Ovary (tissue), 9 donors: ENCODE measurements around the gene MOCS1. TPM values are rescaled to one million over a fixed set of nuclear protein-coding genes. Genes with fewer than 3 reads are reported as not detected.

Experiments
- DNase-seq, 5 donors: peaks; one replicate each; pipeline ENCODE4 v3.0.0-alpha.2; 2019 to 2020
- H3K27ac ChIP-seq, 2 donors: fragments of 200-600 bp; one replicate each; pipeline versions ENCODE4 v1.5.1 to v1.8.0; 2019 to 2022
- H3K27me3 ChIP-seq: fragments of 200-600 bp; one replicate; pipeline ENCODE4 v1.8.0; 2022
- H3K36me3 ChIP-seq: fragments of 200-600 bp; sonication (generic); one replicate; pipeline ENCODE4 v1.5.1; 2019
- H3K4me1 ChIP-seq: one replicate; pipeline ENCODE4 v1.8.1; 2013; ENCODE audit warnings: mild to moderate bottlenecking, moderate library complexity; ENCODE audit not compliant: insufficient read depth
- H3K4me3 ChIP-seq: fragments of 200-600 bp; sonication (generic); one replicate; pipeline ENCODE4 v1.5.1; 2017
- H3K9me3 ChIP-seq, 2 donors: fragments of 200-600 bp in 1 of 2; sonication (generic) in 1 of 2; one replicate each; pipeline versions ENCODE4 v1.5.1 to v1.8.1; 2013 to 2019; ENCODE audit warnings: mild to moderate bottlenecking in 1 of 2, moderate library complexity in 1 of 2
- EP300 ChIP-seq: sonication (generic); formaldehyde crosslinking; IDR thresholded peaks from one replicate; pipeline ENCODE4 v1.6.1; 2017; ENCODE audit warnings: antibody characterized with exemption
- POLR2A ChIP-seq: fragments of 450-650 bp; IDR thresholded peaks from one replicate; pipeline ENCODE4 v1.6.1; 2017; ENCODE audit warnings: antibody characterized with exemption, mild to moderate bottlenecking, moderate library complexity
- WGBS, 3 donors: extraction: QIAGEN DNeasy Blood & Tissue Kit in 1 of 3; methylation state at CpG; one replicate each; pipeline versions ENCODE4 v1.1.5 to v1.1.7; 2013 to 2017; 5-methylcytosine and 5-hydroxymethylcytosine counted together
- intact Hi-C, 4 donors: fragments of 100-400 bp; cut with DNase I; formaldehyde crosslinking; loops; one replicate each; pipeline versions ENCODE4 v1.11.0 to v1.15.1; 2022 to 2023
- polyA plus RNA-seq, 2 donors: library from polyadenylated mRNA; stranded (reverse); fragments of 200-250 nt in 1 of 2; fragments of 350-450 nt in 1 of 2; fragmentation: Illumina TruSeq in 1 of 2; extraction: RNeasy Lipid Tissue Mini Kit (QIAGEN cat#74804) in 1 of 2; gene quantifications; one replicate each; pipeline ENCODE4 v1.2.3, GENCODE V29; 2013 to 2014
- total RNA-seq, 7 donors: library from RNA; depleted of rRNA in 2 of 7; stranded (reverse); fragments of >200 nt in 2 of 7; fragmentation: NEBNext Ultra II Directional in 3 of 7; extraction: Animal tissue kit (Norgen Biotek cat#: 25700) in 3 of 7; gene quantifications; one replicate each; pipeline versions ENCODE4 v1.1.0 to v1.2.4, GENCODE V29; 2016 to 2023
- TF ChIP-seq, protein P1 (sequence below), 3 donors: fragments of 450-650 bp in 2 of 3; fragments of 200-600 bp in 1 of 3; IDR thresholded peaks; one replicate each; pipeline versions ENCODE4 v1.5.1 to v1.8.0; 2016 to 2022; ENCODE audit warnings: antibody characterized with exemption in 3 of 3, mild to moderate bottlenecking in 1 of 3
- donor health status: DM: no; HTN: no; CAD: no; lungs with moderate emphysema.
- donor health status: DM: no; HTN: no; CAD: no.
- donor health status: Bipolar disorder and iron deficiency.
- donor health status: DM: yes; HTN: yes; CAD: no.
- donor health status: DM: no; HTN: no; CAD: no.
- donor health status: DM: yes; HTN: yes; CAD: no.

Gene MOCS1
- total and polyA plus RNA-seq, 9 donors: 10.9 to 21.8 (median 16.7) TPM

DNA sequence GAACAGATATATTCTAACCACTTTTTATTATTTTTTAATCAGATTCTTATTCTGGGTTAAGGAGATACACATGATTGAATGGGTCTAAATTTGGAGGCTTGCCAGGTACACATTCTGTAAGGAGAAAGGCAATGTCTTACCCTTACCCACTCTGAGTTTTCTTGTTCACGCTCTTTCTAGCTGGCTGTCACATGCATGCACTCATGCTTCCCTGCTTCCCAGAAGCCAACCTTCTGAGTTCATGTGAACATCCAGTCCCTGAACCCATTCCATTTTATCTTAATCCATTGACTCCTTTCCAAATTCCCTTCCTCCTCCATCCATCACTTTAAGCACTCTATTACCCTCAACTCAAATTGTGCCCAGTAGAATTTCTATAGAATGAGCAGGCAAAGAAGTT lies 17.5 kb upstream of the MOCS1 start:
- intact Hi-C loops: no loop called here
- DNase-seq: no peak
- WGBS, 3 donors: 65 to 94% (median 92%) methylated on average over 1 of the region's 1 CpG
- H3K4me1 ChIP-seq: no peaks in the 10 kb centered on the region
- H3K36me3 ChIP-seq: no peaks in the 10 kb centered on the region
- H3K27me3 ChIP-seq: no peaks in the 10 kb centered on the region
- no peak overlapping the region for H3K27ac ChIP-seq
- H3K4me3 ChIP-seq: no peak overlapping the region
- H3K9me3 ChIP-seq: no peaks in the 10 kb centered on the region
- no peak for TF ChIP-seq POLR2A

DNA sequence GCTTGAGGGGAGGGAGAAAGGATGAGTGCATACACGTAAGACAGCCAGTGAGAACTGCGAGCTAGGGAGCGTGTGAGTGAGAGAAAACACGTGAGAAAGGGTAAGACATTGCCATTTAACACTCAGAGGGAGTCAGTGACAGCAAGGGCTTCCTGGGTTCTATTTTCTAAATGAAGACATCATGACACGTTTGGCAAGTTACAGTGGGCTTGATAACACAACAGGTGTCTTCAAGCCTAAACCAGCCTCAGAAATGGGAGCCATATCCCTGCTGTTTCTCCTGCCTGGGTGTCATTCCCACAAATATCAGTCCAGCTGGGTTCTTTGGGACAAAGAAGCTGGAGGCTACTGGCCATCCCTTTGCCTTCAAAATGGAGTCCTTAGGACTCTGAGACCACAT lies 16.9 kb upstream of the MOCS1 start:
- WGBS, 3 donors: 78 to 84% (median 80%) methylated on average over 5 of the region's 5 CpGs
- Histone ChIP-seq H3K9me3 (no peaks in the 10 kb centered on the region), H3K4me3 (no peak overlapping the region), H3K27me3 (no peaks in the 10 kb centered on the region), H3K36me3 (no peaks in the 10 kb centered on the region), H3K4me1 (no peaks in the 10 kb centered on the region), H3K27ac (no peak overlapping the region)
- no peak for DNase-seq
- intact Hi-C loops: no loop called here
- no peak for TF ChIP-seq POLR2A
- TF ChIP-seq, protein P1, sequence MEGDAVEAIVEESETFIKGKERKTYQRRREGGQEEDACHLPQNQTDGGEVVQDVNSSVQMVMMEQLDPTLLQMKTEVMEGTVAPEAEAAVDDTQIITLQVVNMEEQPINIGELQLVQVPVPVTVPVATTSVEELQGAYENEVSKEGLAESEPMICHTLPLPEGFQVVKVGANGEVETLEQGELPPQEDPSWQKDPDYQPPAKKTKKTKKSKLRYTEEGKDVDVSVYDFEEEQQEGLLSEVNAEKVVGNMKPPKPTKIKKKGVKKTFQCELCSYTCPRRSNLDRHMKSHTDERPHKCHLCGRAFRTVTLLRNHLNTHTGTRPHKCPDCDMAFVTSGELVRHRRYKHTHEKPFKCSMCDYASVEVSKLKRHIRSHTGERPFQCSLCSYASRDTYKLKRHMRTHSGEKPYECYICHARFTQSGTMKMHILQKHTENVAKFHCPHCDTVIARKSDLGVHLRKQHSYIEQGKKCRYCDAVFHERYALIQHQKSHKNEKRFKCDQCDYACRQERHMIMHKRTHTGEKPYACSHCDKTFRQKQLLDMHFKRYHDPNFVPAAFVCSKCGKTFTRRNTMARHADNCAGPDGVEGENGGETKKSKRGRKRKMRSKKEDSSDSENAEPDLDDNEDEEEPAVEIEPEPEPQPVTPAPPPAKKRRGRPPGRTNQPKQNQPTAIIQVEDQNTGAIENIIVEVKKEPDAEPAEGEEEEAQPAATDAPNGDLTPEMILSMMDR (IDR thresholded peaks at IDR 0.05): no peak
- no peak for TF ChIP-seq EP300

DNA sequence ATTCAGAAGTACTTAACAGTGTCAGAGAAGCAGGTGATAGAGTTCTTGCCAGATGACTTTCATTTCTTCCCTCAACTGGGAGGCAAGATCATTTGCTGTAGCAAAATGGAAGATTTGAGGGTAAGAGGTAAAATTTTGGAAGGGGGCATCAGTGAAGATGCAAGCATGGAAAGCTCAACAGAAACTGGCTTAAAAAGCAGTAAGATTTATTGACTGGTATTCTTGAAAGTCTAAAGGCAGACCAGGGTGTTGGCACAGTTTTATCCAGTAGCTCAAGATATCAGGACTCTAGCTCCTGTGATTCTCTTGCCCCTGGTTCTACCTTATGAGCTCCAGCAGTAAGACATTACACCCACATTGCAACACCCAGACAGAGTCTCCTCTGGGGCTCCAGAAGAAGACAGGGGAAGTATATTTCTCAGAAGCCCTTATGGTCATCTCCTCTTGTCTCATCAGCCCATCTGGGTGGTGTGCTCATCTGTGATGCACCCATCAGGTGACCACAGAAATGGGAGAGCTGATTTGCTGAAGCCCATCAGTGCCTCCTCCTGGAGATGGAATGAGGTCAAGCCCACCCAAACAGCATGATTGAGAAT lies 16.0 kb upstream of the MOCS1 start:
- Histone ChIP-seq H3K27me3 (no peaks in the 10 kb centered on the region), H3K4me1 (no peaks in the 10 kb centered on the region), H3K27ac (no peak overlapping the region), H3K36me3 (no peaks in the 10 kb centered on the region), H3K4me3 (no peak overlapping the region), H3K9me3 (no peaks in the 10 kb centered on the region)
- DNase-seq: no peak
- intact Hi-C loops: no loop called here
- TF ChIP-seq, protein P1 (IDR thresholded peaks at IDR 0.05): no peak
- TF ChIP-seq EP300: no peak
- no peak for TF ChIP-seq POLR2A

DNA sequence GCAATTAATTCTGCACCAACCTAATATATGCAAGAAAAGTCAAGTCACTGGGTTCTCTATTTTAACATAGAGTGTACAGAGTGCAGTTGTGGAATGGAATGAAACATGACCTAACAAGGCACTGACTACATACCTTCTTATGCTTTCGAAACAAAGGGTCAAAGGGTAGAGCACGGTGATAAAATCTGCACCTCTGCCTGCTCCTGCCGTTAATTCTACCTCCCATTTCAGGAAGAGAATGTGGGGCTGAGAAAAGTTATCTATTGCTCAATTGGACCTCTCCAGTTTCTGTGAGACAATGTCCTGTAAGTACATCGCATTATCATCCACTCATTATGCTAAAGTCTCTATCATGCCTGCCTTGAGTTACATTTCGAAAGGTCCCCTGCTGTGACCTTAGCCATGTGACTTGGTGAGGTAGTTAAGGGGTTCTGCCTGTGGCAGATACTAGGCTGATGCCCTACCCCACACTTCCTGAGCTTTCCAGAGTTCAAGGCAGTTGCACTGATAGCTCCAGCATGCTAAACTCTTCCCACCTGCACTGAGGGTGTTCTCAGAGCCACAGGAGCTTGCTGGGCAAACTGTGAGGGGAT lies 14.0 kb upstream of the MOCS1 start:
- no peaks in the 10 kb centered on the region for H3K36me3 ChIP-seq
- H3K27me3 ChIP-seq: no peaks in the 10 kb centered on the region
- 59 to 64% (median 63%) methylated on average over 5 of the region's 5 CpGs for WGBS, 3 donors
- H3K9me3 ChIP-seq: no peaks in the 10 kb centered on the region
- no peaks in the 10 kb centered on the region for H3K4me1 ChIP-seq
- TF ChIP-seq, protein P1 (IDR thresholded peaks at IDR 0.05): no peak
- TF ChIP-seq EP300: no peak
- no peak for TF ChIP-seq POLR2A
- intact Hi-C loops: no loop called here
- DNase-seq: no peak
- H3K27ac ChIP-seq: no peak overlapping the region
- H3K4me3 ChIP-seq: no peak overlapping the region

DNA sequence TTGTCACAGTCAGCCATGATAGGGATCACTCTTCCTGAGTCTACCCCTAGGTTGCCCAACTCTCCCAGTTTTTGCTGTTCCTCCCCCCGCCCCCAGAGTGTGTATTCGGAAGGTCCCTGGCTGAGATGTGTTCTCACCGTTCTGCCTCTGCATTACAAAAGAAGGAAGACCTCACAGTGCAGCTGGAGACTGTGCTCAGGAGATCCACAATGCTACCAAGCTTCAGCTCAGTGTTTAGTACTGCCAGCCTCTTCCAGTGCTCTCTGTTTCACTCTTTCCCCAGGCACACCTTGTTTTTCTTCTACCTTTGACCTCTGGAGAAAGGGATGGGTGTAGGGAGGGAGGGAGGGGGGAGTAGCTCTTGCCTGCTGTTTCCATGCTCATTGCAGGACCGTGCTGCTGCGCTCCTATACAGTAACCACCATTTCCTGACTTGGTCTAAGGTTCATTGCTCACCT lies 13.4 kb upstream of the MOCS1 start:
- Histone ChIP-seq H3K36me3 (no peaks in the 10 kb centered on the region), H3K27ac (no peak overlapping the region), H3K4me3 (no peak overlapping the region), H3K9me3 (no peaks in the 10 kb centered on the region), H3K27me3 (no peaks in the 10 kb centered on the region), H3K4me1 (no peaks in the 10 kb centered on the region)
- intact Hi-C loops: no loop called here
- no peak for DNase-seq
- WGBS, 3 donors: 63 to 65% (median 63%) methylated on average over 5 of the region's 5 CpGs
- no peak for TF ChIP-seq EP300
- TF ChIP-seq, protein P1 (IDR thresholded peaks at IDR 0.05): no peak
- TF ChIP-seq POLR2A: no peak
